Heart right ventricle (tissue), 16 donors: Measurements from ENCODE around the gene ATP5F1A. TPM values are rescaled to one million over a fixed set of nuclear protein-coding genes. Genes with fewer than 3 reads are reported as not detected.

Experiments used
- ATAC-seq, 8 donors: fragments of 200-7000 bp; cut with Tn5 transposase; one replicate each; pipeline ENCODE4 v1.9.1; 2020; ENCODE audit warnings: mild to moderate bottlenecking in 8 of 8, moderate library complexity in 8 of 8, moderate number of reproducible peaks in 1 of 8
- DNase-seq, 2 donors: peaks; one replicate each; pipeline ENCODE4 v3.0.0-alpha.2; 2020
- H3K27ac ChIP-seq, 10 donors: fragments of 200-600 bp; sonication (generic) in 2 of 10; one replicate each; pipeline versions ENCODE4 v1.5.0 to v1.8.0; 2020 to 2022; ENCODE audit warnings: mild to moderate bottlenecking in 3 of 10
- H3K27me3 ChIP-seq, 7 donors: fragments of 200-600 bp; one replicate each; pipeline ENCODE4 v1.8.0; 2021 to 2022; ENCODE audit warnings: mild to moderate bottlenecking in 2 of 7
- H3K36me3 ChIP-seq, 9 donors: fragments of 200-600 bp; sonication (generic) in 1 of 9; one replicate each; pipeline versions ENCODE4 v1.5.0 to v1.8.0; 2020 to 2022; ENCODE audit warnings: mild to moderate bottlenecking in 2 of 9
- H3K4me1 ChIP-seq, 9 donors: fragments of 200-600 bp; sonication (generic) in 1 of 9; one replicate each; pipeline versions ENCODE4 v1.5.0 to v1.8.0; 2020 to 2022; ENCODE audit warnings: mild to moderate bottlenecking in 4 of 9
- H3K4me3 ChIP-seq, 10 donors: fragments of 200-600 bp; sonication (generic) in 2 of 10; one replicate each; pipeline versions ENCODE4 v1.5.0 to v1.8.0; 2020 to 2022; ENCODE audit warnings: mild to moderate bottlenecking in 7 of 10, moderate library complexity in 2 of 10
- H3K9me3 ChIP-seq, 11 donors: fragments of 200-600 bp in 10 of 11; sonication (generic) in 2 of 11; one replicate each; pipeline versions ENCODE4 v1.5.0 to v1.8.0; 2013 to 2022; ENCODE audit warnings: mild to moderate bottlenecking in 2 of 11, control low read depth in 1 of 11, moderate library complexity in 1 of 11
- CTCF ChIP-seq, 9 donors: fragments of 200-600 bp; sonication (generic) in 2 of 9; IDR thresholded peaks; one replicate each; pipeline versions ENCODE4 v1.5.0 to v1.8.0; 2021 to 2022; ENCODE audit warnings: antibody characterized with exemption in 9 of 9, mild to moderate bottlenecking in 5 of 9, moderate library complexity in 1 of 9
- WGBS, 2 donors: extraction: QIAGEN DNeasy Blood & Tissue Kit; methylation state at CpG; one replicate each; pipeline ENCODE4 v1.1.7; 2013; ENCODE audit warnings: inconsistent platforms in 1 of 2; 5-methylcytosine and 5-hydroxymethylcytosine counted together
- intact Hi-C, 10 donors: fragments of 100-400 bp; cut with DNase I; formaldehyde crosslinking; loops; one replicate each; pipeline versions ENCODE4 v1.11.1 to v1.14.2; 2022
- polyA plus RNA-seq, 2 donors: library from polyadenylated mRNA; stranded (reverse); fragments of 200-250 nt; gene quantifications; one replicate each; pipeline ENCODE4 v1.2.3, GENCODE V29; 2013
- total RNA-seq, 10 donors: library from RNA; stranded (reverse); fragmentation: NEBNext Ultra II Directional in 3 of 10; extraction: Animal tissue kit (Norgen Biotek cat#: 25700) in 3 of 10; gene quantifications; one replicate each; pipeline versions ENCODE4 v1.2.1 to v1.2.4, GENCODE V29; 2021 to 2023
- donor health status: Arrhythmogenic right ventricular cardiomyopathy.
- donor health status: ischemic (EF 13 %, LVEDD 7.1; RV severe dilation, severe dysfunction).
- donor health status: healthy with polysubstance abuse.
- donor health status: DM: no; HTN: yes; CAD: no.
- donor health status: DM: no; HTN: no; CAD: no.
- donor health status: ischemic (EF 25% LVEDD 6.9; RV normal size, moderate dysfunction).
- donor health status: ischemic (EF 25% LVEDD 5.7; RV mildly dilated, moderate dysfunction).
- donor health status: healthy.
- donor health status: DM: yes; HTN: yes; CAD: no.
- donor health status: Ischemic cardiomyopathy.
- donor health status: ischemic (EF 35%, LVEDD 5.7; RV mildly dilated, moderate dysfunction).
- donor health status: nonischemic (EF 11% LVEDD 7.7; RV severe dilation, severe dysfunction).
- donor health status: DM: yes; HTN: yes; CAD: no.
- donor health status: PGD.
- donor health status: ischemic (EF 29% LVEDD 5.4; RV normal size, mild dysfunction).
- donor health status: nonischemic (EF 23%, LVEDD 6.1; RV moderate dilation, normal function).

ATP5F1A gene
- total and polyA plus RNA-seq, 12 donors = 613 to 2,460 (median 1,904) TPM

- DNase-seq (peak; percentile 59 to 71), ATAC-seq (peak; percentile 60 to 85 (median 72))
- intact Hi-C loops = loop anchor here (5.0 to 10.0 kb wide), 14 partner anchors 60 to 407 kb away; partner anchors contain the start of gene EPG5 (in 4 of the 10)
- Histone ChIP-seq H3K4me3 (peak within 1 kb of the TSS; percentile 34 to 78 (median 69)), H3K4me1 (peaks cover 3 to 48% (median 20%) of the 10 kb centered on the region in 9 donors), H3K9me3 (peaks cover 0 to 8% (median 0%) of the 10 kb centered on the region in 11 donors), H3K27ac (peak within 1 kb of the TSS in 3 of 10 donors; percentile 32 to 88 (median 41)), H3K36me3 (peaks cover 0 to 9% (median 0%) of the 10 kb centered on the region in 9 donors), H3K27me3 (no peaks in the 10 kb centered on the region)
- 1% methylated on average over 75 of the region's 75 CpGs for WGBS, 2 donors
- TF ChIP-seq CTCF (IDR thresholded peaks at IDR 0.05) = no peak
These were observed 26.3 kb downstream of the ATP5F1A start, which contains the start of gene PSTPIP2 for GRCh38 chr18:46071653-46072375. Gene PSTPIP2, minus strand, starts transcription at chr18:46072260. Its CDS starts 72 bp downstream, at chr18:46072188.

GRCh38 chr18:46070815-46071652, 27.1 kb downstream of the ATP5F1A start:
- TF ChIP-seq CTCF (IDR thresholded peaks at IDR 0.05) = no peak
- Histone ChIP-seq H3K9me3 (peaks cover 0 to 8% (median 0%) of the 10 kb centered on the region in 11 donors), H3K27me3 (no peaks in the 10 kb centered on the region), H3K4me1 (peaks cover 3 to 48% (median 20%) of the 10 kb centered on the region in 9 donors), H3K4me3 (peak overlapping the region; percentile 34 to 78 (median 69)), H3K36me3 (peaks cover 0 to 1% (median 0%) of the 10 kb centered on the region in 9 donors), H3K27ac (peak overlapping the region in 3 of 10 donors; percentile 32 to 88 (median 41))
- peak in 6 of 8 donors; percentile 5 to 37 (median 16) for ATAC-seq
- no peak for DNase-seq
- WGBS, 2 donors = 42 to 48% methylated on average over 13 of the region's 13 CpGs
- intact Hi-C loops = loop anchor here (5.0 to 10.0 kb wide), 14 partner anchors 59 to 406 kb away; partner anchors contain the start of gene EPG5 (in 4 of the 10)

- Histone ChIP-seq H3K36me3 (no peaks in the 10 kb centered on the region), H3K4me3 (peak overlapping the region in 1 of 10 donors; percentile 78), H3K4me1 (peaks cover 3 to 48% (median 20%) of the 10 kb centered on the region in 9 donors), H3K27me3 (no peaks in the 10 kb centered on the region), H3K9me3 (peaks cover 0 to 8% (median 0%) of the 10 kb centered on the region in 11 donors), H3K27ac (peak overlapping the region in 1 of 10 donors; percentile 88)
- TF ChIP-seq CTCF (IDR thresholded peaks at IDR 0.05) = no peak
- intact Hi-C loops = loop anchor here (5.0 to 10.0 kb wide), 14 partner anchors 58 to 405 kb away; partner anchors contain the start of gene EPG5 (in 4 of the 10)
- DNase-seq = no peak
- 76 to 95% methylated on average over 6 of the region's 6 CpGs for WGBS, 2 donors
- ATAC-seq = no peak
These were observed 27.9 kb downstream of the ATP5F1A start for GRCh38 chr18:46070232-46070631.

GRCh38 chr18:46069524-46069923, 28.6 kb downstream of the ATP5F1A start:
- H3K27ac ChIP-seq = no peak overlapping the region
- H3K4me3 ChIP-seq = no peak overlapping the region
- no peak for ATAC-seq
- no peaks in the 10 kb centered on the region for H3K27me3 ChIP-seq
- H3K9me3 ChIP-seq = peaks cover 0 to 8% (median 0%) of the 10 kb centered on the region in 11 donors
- H3K36me3 ChIP-seq = no peaks in the 10 kb centered on the region
- peaks cover 3 to 48% (median 20%) of the 10 kb centered on the region in 9 donors for H3K4me1 ChIP-seq
- TF ChIP-seq CTCF (IDR thresholded peaks at IDR 0.05) = no peak
- no peak for DNase-seq
- WGBS, 2 donors = 87 to 90% methylated on average over 4 of the region's 4 CpGs
- intact Hi-C loops = loop anchor here in 2 of 10 donors (10.0 kb wide), 2 partner anchors 385 to 405 kb away; no protein-coding TSS in a partner anchor
